ENCODE results near the gene LAMA5. TPM values are rescaled to one million over a fixed set of nuclear protein-coding genes. Genes with fewer than 3 reads are reported as not detected.

Gene LAMA5
- total RNA-seq, 4 donors from 2014 or later, result 13.0 to 35.8 (median 22.7) TPM

- ATAC-seq (no peak), DNase-seq (no peak)
- in situ Hi-C loops (cut with MboI; ENCODE audit: low sequenced_read_pairs in 4 of 4) (no loop called here), intact Hi-C loops (cut with DNase I; ENCODE audit: low total_unique reads) (no loop called here)
- TF ChIP-seq, protein P1, sequence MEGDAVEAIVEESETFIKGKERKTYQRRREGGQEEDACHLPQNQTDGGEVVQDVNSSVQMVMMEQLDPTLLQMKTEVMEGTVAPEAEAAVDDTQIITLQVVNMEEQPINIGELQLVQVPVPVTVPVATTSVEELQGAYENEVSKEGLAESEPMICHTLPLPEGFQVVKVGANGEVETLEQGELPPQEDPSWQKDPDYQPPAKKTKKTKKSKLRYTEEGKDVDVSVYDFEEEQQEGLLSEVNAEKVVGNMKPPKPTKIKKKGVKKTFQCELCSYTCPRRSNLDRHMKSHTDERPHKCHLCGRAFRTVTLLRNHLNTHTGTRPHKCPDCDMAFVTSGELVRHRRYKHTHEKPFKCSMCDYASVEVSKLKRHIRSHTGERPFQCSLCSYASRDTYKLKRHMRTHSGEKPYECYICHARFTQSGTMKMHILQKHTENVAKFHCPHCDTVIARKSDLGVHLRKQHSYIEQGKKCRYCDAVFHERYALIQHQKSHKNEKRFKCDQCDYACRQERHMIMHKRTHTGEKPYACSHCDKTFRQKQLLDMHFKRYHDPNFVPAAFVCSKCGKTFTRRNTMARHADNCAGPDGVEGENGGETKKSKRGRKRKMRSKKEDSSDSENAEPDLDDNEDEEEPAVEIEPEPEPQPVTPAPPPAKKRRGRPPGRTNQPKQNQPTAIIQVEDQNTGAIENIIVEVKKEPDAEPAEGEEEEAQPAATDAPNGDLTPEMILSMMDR (IDR thresholded peaks at IDR 0.05 in 4 of 5, conservative IDR thresholded peaks at IDR 0.05 in 1 of 5), result no peak
- no peak for TF ChIP-seq POLR2A (IDR thresholded peaks at IDR 0.05)
- Histone ChIP-seq H3K27ac (no peak overlapping the region), H3K27me3 (no peaks in the 10 kb centered on the region), H3K9me3 (no peaks in the 10 kb centered on the region), H3K4me1 (no peaks in the 10 kb centered on the region), H3K4me3 (no peak overlapping the region), H3K36me3 (peaks cover 0 to 22% of the 10 kb centered on the region in 2 donors)
Observed at GRCh38 chr20:62329389-62330377, 37.4 kb downstream of the LAMA5 start.

GRCh38 chr20:62328684-62329388 is 38.3 kb downstream of the LAMA5 start:
- no peak overlapping the region for H3K4me3 ChIP-seq
- no peaks in the 10 kb centered on the region for H3K9me3 ChIP-seq
- H3K36me3 ChIP-seq, result peaks cover 0 to 26% of the 10 kb centered on the region in 2 donors
- intact Hi-C loops (cut with DNase I; ENCODE audit: low total_unique reads), result no loop called here
- in situ Hi-C loops (cut with MboI; ENCODE audit: low sequenced_read_pairs in 4 of 4), result no loop called here
- no peaks in the 10 kb centered on the region for H3K27me3 ChIP-seq
- no peak for ATAC-seq
- no peak for TF ChIP-seq POLR2A (IDR thresholded peaks at IDR 0.05)
- TF ChIP-seq, protein P1 (IDR thresholded peaks at IDR 0.05 in 4 of 5, conservative IDR thresholded peaks at IDR 0.05 in 1 of 5), result no peak
- no peak overlapping the region for H3K27ac ChIP-seq
- H3K4me1 ChIP-seq, result no peaks in the 10 kb centered on the region
- DNase-seq, result no peak

- peaks cover 0 to 26% of the 10 kb centered on the region in 2 donors for H3K36me3 ChIP-seq
Observed at GRCh38 chr20:62327726-62328495, 39.2 kb downstream of the LAMA5 start.

More at GRCh38 chr20:62327726-62328495, 39.2 kb downstream of the LAMA5 start:
- H3K4me3 ChIP-seq, result no peak overlapping the region
- no peak overlapping the region for H3K27ac ChIP-seq
- no peaks in the 10 kb centered on the region for H3K9me3 ChIP-seq
- no peaks in the 10 kb centered on the region for H3K27me3 ChIP-seq
- DNase-seq, result no peak
- intact Hi-C loops (cut with DNase I; ENCODE audit: low total_unique reads) (no loop called here), in situ Hi-C loops (cut with MboI; ENCODE audit: low sequenced_read_pairs in 4 of 4) (no loop called here)
- no peaks in the 10 kb centered on the region for H3K4me1 ChIP-seq
- TF ChIP-seq POLR2A (IDR thresholded peaks at IDR 0.05), result no peak
- TF ChIP-seq, protein P1 (IDR thresholded peaks at IDR 0.05 in 4 of 5, conservative IDR thresholded peaks at IDR 0.05 in 1 of 5), result no peak
- ATAC-seq, result no peak

Measured in gastrocnemius medialis (tissue), 4 donors.